ENCODE measurements around the gene CTXN1.

DNA sequence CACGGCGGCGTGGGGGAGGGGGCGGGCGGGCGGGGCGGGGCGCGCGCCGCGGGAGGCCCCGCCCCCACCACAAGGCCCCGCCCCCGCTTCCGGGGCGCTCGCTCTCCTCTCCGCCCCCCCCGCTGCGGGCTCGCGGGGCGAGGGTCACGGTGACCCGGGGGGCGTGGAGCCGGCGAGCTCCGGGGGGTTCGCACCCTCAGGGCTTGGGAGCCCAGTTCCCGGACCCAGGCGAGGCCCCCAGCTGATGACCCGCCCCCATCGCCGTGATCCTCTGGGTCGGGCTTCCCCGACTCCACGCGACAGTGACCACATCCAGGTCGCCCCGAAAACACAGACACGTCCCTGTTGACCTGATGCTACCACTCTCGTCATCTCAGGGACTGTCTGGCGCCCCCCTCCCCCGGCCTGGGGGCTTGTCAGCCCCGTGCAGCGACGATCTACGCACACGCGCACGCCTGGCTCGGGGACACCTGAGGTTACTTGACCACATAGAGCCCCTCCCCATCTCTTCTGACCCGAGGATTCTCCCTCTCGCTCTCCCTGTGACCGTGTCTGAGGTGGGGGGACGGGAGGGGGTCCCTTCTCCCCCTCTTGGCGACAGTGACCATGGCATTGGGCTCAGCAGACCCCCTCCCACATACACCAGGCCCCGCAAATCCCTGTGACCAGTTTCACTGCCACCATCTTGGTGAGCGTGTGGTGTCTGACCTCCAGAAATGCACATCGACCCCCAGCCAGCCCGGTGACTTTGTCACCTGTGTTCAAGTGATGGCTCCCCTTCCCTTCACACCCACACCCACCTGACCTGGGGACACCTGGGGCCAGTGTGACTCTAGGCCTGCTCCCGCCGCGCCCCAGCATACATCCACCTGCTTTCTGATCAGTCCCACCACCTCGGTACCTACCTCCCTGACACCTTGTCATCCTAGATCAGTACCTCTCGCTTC, 21.6 kb downstream of the CTXN1 start:
- TF ChIP-seq, protein P1, sequence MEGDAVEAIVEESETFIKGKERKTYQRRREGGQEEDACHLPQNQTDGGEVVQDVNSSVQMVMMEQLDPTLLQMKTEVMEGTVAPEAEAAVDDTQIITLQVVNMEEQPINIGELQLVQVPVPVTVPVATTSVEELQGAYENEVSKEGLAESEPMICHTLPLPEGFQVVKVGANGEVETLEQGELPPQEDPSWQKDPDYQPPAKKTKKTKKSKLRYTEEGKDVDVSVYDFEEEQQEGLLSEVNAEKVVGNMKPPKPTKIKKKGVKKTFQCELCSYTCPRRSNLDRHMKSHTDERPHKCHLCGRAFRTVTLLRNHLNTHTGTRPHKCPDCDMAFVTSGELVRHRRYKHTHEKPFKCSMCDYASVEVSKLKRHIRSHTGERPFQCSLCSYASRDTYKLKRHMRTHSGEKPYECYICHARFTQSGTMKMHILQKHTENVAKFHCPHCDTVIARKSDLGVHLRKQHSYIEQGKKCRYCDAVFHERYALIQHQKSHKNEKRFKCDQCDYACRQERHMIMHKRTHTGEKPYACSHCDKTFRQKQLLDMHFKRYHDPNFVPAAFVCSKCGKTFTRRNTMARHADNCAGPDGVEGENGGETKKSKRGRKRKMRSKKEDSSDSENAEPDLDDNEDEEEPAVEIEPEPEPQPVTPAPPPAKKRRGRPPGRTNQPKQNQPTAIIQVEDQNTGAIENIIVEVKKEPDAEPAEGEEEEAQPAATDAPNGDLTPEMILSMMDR (IDR thresholded peaks at IDR 0.05) = no peak
- no peak for TF ChIP-seq POLR2A (IDR thresholded peaks at IDR 0.05)
